Measurements from ENCODE around the gene RNF44. TPM values are rescaled to one million over a fixed set of nuclear protein-coding genes. Genes with fewer than 3 reads are reported as not detected.

Gene RNF44
- total RNA-seq, 1 experiment from 2014 or later = 19.2 TPM

- no peak for TF ChIP-seq CTCF (conservative IDR thresholded peaks at IDR 0.05; ENCODE audit: low read depth, low read length)
- TF ChIP-seq EZH2phosphoT487 (IDR thresholded peaks at IDR 0.05; ENCODE audit: borderline replicate concordance, low read length) = no peak
- TF ChIP-seq EZH2 (IDR thresholded peaks at IDR 0.05; ENCODE audit: low read length, unreplicated experiment) = no peak
- Histone ChIP-seq H3F3A (ENCODE audit: low read length, unreplicated experiment) (no peaks in the 10 kb centered on the region), H3K36me3 (ENCODE audit: low read depth, low read length) (peaks cover 11% of the 10 kb centered on the region; the same call in 1 of the 2 replicates), H3K79me2 (ENCODE audit: low read length) (peaks cover 43% of the 10 kb centered on the region), H4K20me1 (ENCODE audit: low read length) (peaks cover 13% of the 10 kb centered on the region), H3K4me3 (ENCODE audit: low read length) (no peak overlapping the region), H3K4me1 (ENCODE audit: insufficient read depth, low read length) (peaks cover 21% of the 10 kb centered on the region), H3K9me3 (ENCODE audit: low read length) (no peaks in the 10 kb centered on the region), H3K27ac (ENCODE audit: low read length) (no peak overlapping the region), H3K9me2 (replicated peaks; ENCODE audit: low read length) (no peaks in the 10 kb centered on the region), H2AFZ (ENCODE audit: low read length) (no peak overlapping the region), H3K27me3 (ENCODE audit: low read length) (no peaks in the 10 kb centered on the region), H3K9ac (ENCODE audit: low read length) (no peak overlapping the region), H3K4me2 (ENCODE audit: low read length) (no peak overlapping the region)
- BruUV-seq (replicated peaks) = no TSS peak
- intact Hi-C loops (cut with micrococcal nuclease) = no loop called here
- ATAC-seq = no peak
- ChIA-PET CTCF (no interaction called here), POLR2A (ENCODE audit: unreplicated experiment) (interaction anchor here (0.6 kb wide), 1 partner anchor 175 kb away, joined by 3 read pairs; no protein-coding TSS in a partner anchor)
- DNase-seq = no peak
These were observed 5.2 kb downstream of the RNF44 start for GRCh38 chr5:176531902-176532493.

- Histone ChIP-seq H3K9ac (ENCODE audit: low read length) (no peak overlapping the region), H3K27ac (ENCODE audit: low read length) (no peak overlapping the region), H3K9me3 (ENCODE audit: low read length) (no peaks in the 10 kb centered on the region), H3K9me2 (replicated peaks; ENCODE audit: low read length) (no peaks in the 10 kb centered on the region), H3K27me3 (ENCODE audit: low read length) (no peaks in the 10 kb centered on the region), H3F3A (ENCODE audit: low read length, unreplicated experiment) (no peaks in the 10 kb centered on the region), H3K4me3 (ENCODE audit: low read length) (no peak overlapping the region), H2AFZ (ENCODE audit: low read length) (no peak overlapping the region), H3K79me2 (ENCODE audit: low read length) (peaks cover 38% of the 10 kb centered on the region), H3K4me2 (ENCODE audit: low read length) (no peak overlapping the region), H4K20me1 (ENCODE audit: low read length) (peaks cover 13% of the 10 kb centered on the region), H3K36me3 (ENCODE audit: low read depth, low read length) (peaks cover 11% of the 10 kb centered on the region; the same call in 1 of the 2 replicates), H3K4me1 (ENCODE audit: insufficient read depth, low read length) (peaks cover 21% of the 10 kb centered on the region)
- ChIA-PET CTCF (no interaction called here), POLR2A (ENCODE audit: unreplicated experiment) (no interaction called here)
- TF ChIP-seq CTCF (conservative IDR thresholded peaks at IDR 0.05; ENCODE audit: low read depth, low read length) = no peak
- no peak for TF ChIP-seq EZH2 (IDR thresholded peaks at IDR 0.05; ENCODE audit: low read length, unreplicated experiment)
- no peak for TF ChIP-seq EZH2phosphoT487 (IDR thresholded peaks at IDR 0.05; ENCODE audit: borderline replicate concordance, low read length)
- BruUV-seq (replicated peaks) = no TSS peak
- no peak for ATAC-seq
- intact Hi-C loops (cut with micrococcal nuclease) = no loop called here
- DNase-seq = no peak
These were observed 6.0 kb downstream of the RNF44 start for GRCh38 chr5:176530983-176531901.

Measured in PC-3 (cell line).